Stimulated activated CD4-positive, alpha-beta T cell treated with anti-CD3 and anti-CD28 coated beads, TNF-alpha, amount 100 ng/mL, for 48 hours (primary cell): ENCODE measurements around the gene RAB7A.
"Not testable (repeated sequence)": the region's sequence is repeated elsewhere in the genome, so short reads cannot be mapped to it uniquely, and the experiment has no call there.

ENCODE experiments used
- DNase-seq, 3 donors: peaks; one replicate each; pipeline ENCODE4 v3.0.0-alpha.2; 2020; ENCODE audit warnings: low read depth in 3 of 3

Gene RAB7A

GRCh38 chr3:128749561-128749960 is 23.6 kb downstream of the RAB7A start:
- DNase-seq = not testable (repeated sequence)

- DNase-seq = no peak
These were observed 27.7 kb downstream of the RAB7A start for GRCh38 chr3:128753715-128754114.

GRCh38 chr3:128760042-128760441 is 34.1 kb downstream of the RAB7A start:
- DNase-seq = no peak

GRCh38 chr3:128760881-128761280 is 34.9 kb downstream of the RAB7A start:
- no peak for DNase-seq

GRCh38 chr3:128761392-128761791 is 35.4 kb downstream of the RAB7A start:
- DNase-seq = no peak

GRCh38 chr3:128763967-128764366 is 38.0 kb downstream of the RAB7A start:
- peak in 2 of 3 donors; percentile 31 to 37 for DNase-seq

- no peak for DNase-seq
These were observed 38.9 kb downstream of the RAB7A start for GRCh38 chr3:128764863-128765262.

GRCh38 chr3:128767094-128767750 is 41.2 kb downstream of the RAB7A start:
- DNase-seq = no peak

GRCh38 chr3:128768471-128768870 is 42.5 kb downstream of the RAB7A start:
- DNase-seq = no peak

- DNase-seq = no peak
These were observed 44.4 kb downstream of the RAB7A start for GRCh38 chr3:128770387-128770786.

- not testable (repeated sequence) for DNase-seq
These were observed 47.2 kb downstream of the RAB7A start for GRCh38 chr3:128773189-128773588.

- DNase-seq = not testable (repeated sequence)
These were observed 47.6 kb downstream of the RAB7A start for GRCh38 chr3:128773592-128773991.

- DNase-seq = no peak
These were observed 49.3 kb downstream of the RAB7A start for GRCh38 chr3:128775241-128775640.

GRCh38 chr3:128775906-128776542 is 50.0 kb downstream of the RAB7A start:
- no peak for DNase-seq

GRCh38 chr3:128780101-128780837 is 54.3 kb downstream of the RAB7A start:
- DNase-seq = no peak

GRCh38 chr3:128781164-128781563 is 55.2 kb downstream of the RAB7A start:
- no peak for DNase-seq

GRCh38 chr3:128782282-128783146 is 56.5 kb downstream of the RAB7A start:
- no peak for DNase-seq

GRCh38 chr3:128783774-128784173 is 57.8 kb downstream of the RAB7A start:
- no peak for DNase-seq

- DNase-seq = peak in 1 of 3 donors; percentile 41
These were observed 58.2 kb downstream of the RAB7A start for GRCh38 chr3:128784232-128784631.

GRCh38 chr3:128784843-128785242 is 58.9 kb downstream of the RAB7A start:
- no peak for DNase-seq

GRCh38 chr3:128786434-128787020 is 60.5 kb downstream of the RAB7A start:
- DNase-seq = no peak
